ENCODE measurements around the gene CTU1. TPM values are rescaled to one million over a fixed set of nuclear protein-coding genes. Genes with fewer than 3 reads are reported as not detected.

Gene CTU1
- total RNA-seq, 1 experiment from 2014 or later: 8.6 TPM

- no peak for ATAC-seq
Measured at GRCh38 chr19:51137792-51138425, 29.7 kb upstream of the CTU1 start.

More at GRCh38 chr19:51137792-51138425, 29.7 kb upstream of the CTU1 start:
- POLR2A ChIA-PET: no interaction called here
- no peak overlapping the region for H3K4me3 Mint-ChIP-seq
- CTCF ChIA-PET: interaction anchor here (0.6 to 1.1 kb wide), 4 partner anchors 20 to 523 kb away, joined by 3 to 4 read pairs (median 4); no protein-coding TSS in a partner anchor
- no peak for DNase-seq (ENCODE audit: low spot score)
- H3K27ac Mint-ChIP-seq: no peak overlapping the region
- no peaks in the 10 kb centered on the region for H3K36me3 Mint-ChIP-seq
- peaks cover 25% of the 10 kb centered on the region for H3K4me1 Mint-ChIP-seq
- peaks cover 9% of the 10 kb centered on the region for H3K27me3 Mint-ChIP-seq (ENCODE audit: low read depth)
- no peaks in the 10 kb centered on the region for H3K9me3 Mint-ChIP-seq
- TF ChIP-seq GRHL2 (CRISPR knock-in tag; IDR thresholded peaks at IDR 0.05; ENCODE audit: insufficient replicate concordance, severe bottlenecking): no peak
- no peak for TF ChIP-seq MAX (CRISPR knock-in tag; IDR thresholded peaks at IDR 0.05)
- TF ChIP-seq TEAD1 (CRISPR knock-in tag; IDR thresholded peaks at IDR 0.05): no peak
- TF ChIP-seq FOXP1 (CRISPR knock-in tag; IDR thresholded peaks at IDR 0.05; ENCODE audit: borderline replicate concordance): no peak
- no peak for TF ChIP-seq NR2C2 (CRISPR knock-in tag; IDR thresholded peaks at IDR 0.05)
- TF ChIP-seq KAT7 (CRISPR knock-in tag; IDR thresholded peaks at IDR 0.05; ENCODE audit: borderline replicate concordance): no peak
- no peak for TF ChIP-seq USF1 (CRISPR knock-in tag; IDR thresholded peaks at IDR 0.05)
- no peak for TF ChIP-seq MLX (CRISPR knock-in tag; IDR thresholded peaks at IDR 0.05)
- no peak for TF ChIP-seq ZBTB43 (CRISPR knock-in tag; IDR thresholded peaks at IDR 0.05)
- TF ChIP-seq E2F5 (CRISPR knock-in tag; IDR thresholded peaks at IDR 0.05): no peak
- no peak for TF ChIP-seq GTF2I (CRISPR knock-in tag; conservative IDR thresholded peaks at IDR 0.05)
- TF ChIP-seq ARID4B (CRISPR knock-in tag; IDR thresholded peaks at IDR 0.05; ENCODE audit: borderline replicate concordance): no peak
- no peak for TF ChIP-seq EMX1 (CRISPR knock-in tag; IDR thresholded peaks at IDR 0.05)
- no peak for TF ChIP-seq CTCF (IDR thresholded peaks at IDR 0.05)

Data from WTC11 (cell line).